Stimulated activated CD8-positive, alpha-beta memory T cell treated with anti-CD3 and anti-CD28 coated beads, Interleukin-12 subunit alpha, Interleukin-12 subunit beta, amount 100 ng/mL, for 24 hours (primary cell): ENCODE results near the gene GPRC5B.

ENCODE experiments used
- DNase-seq: peaks from one replicate; pipeline ENCODE4 v3.0.0-alpha.2; 2020; ENCODE audit errors: extremely low read depth

GPRC5B gene

GRCh38 chr16:19898166-19898565 lies 13.5 kb upstream of the GPRC5B start:
- DNase-seq: no peak

GRCh38 chr16:19896951-19897350 lies 12.3 kb upstream of the GPRC5B start:
- DNase-seq: no peak

- no peak for DNase-seq
Observed at GRCh38 chr16:19894586-19894985, 9.9 kb upstream of the GPRC5B start.

- DNase-seq: no peak
Observed at GRCh38 chr16:19892902-19893301, 8.3 kb upstream of the GPRC5B start.

GRCh38 chr16:19890901-19891300 lies 6.3 kb upstream of the GPRC5B start:
- no peak for DNase-seq

- DNase-seq: no peak
Observed at GRCh38 chr16:19888834-19889233, 4.2 kb upstream of the GPRC5B start.

- DNase-seq: peak; percentile 39
Observed at GRCh38 chr16:19886073-19886941, 1.7 kb upstream of the GPRC5B start.

- DNase-seq: no peak
Observed at GRCh38 chr16:19885451-19886072, 914 bp upstream of the GPRC5B start.

GRCh38 chr16:19883966-19884485 lies 622 bp downstream of the GPRC5B start:
- DNase-seq: no peak

- no peak for DNase-seq
Observed at GRCh38 chr16:19883296-19883965, 1.2 kb downstream of the GPRC5B start.

- no peak for DNase-seq
Observed at GRCh38 chr16:19882646-19883045, 2.0 kb downstream of the GPRC5B start.

- no peak for DNase-seq
Observed at GRCh38 chr16:19882186-19882585, 2.5 kb downstream of the GPRC5B start.

GRCh38 chr16:19881783-19882182 lies 2.9 kb downstream of the GPRC5B start:
- no peak for DNase-seq

GRCh38 chr16:19881028-19881427 lies 3.6 kb downstream of the GPRC5B start:
- DNase-seq: no peak

GRCh38 chr16:19879241-19879792 lies 5.3 kb downstream of the GPRC5B start:
- no peak for DNase-seq

- no peak for DNase-seq
Observed at GRCh38 chr16:19878757-19879156, 5.9 kb downstream of the GPRC5B start.

- no peak for DNase-seq
Observed at GRCh38 chr16:19876501-19877059, 8.1 kb downstream of the GPRC5B start.

GRCh38 chr16:19875900-19876299 lies 8.7 kb downstream of the GPRC5B start:
- DNase-seq: no peak

- no peak for DNase-seq
Observed at GRCh38 chr16:19874851-19875546, 9.6 kb downstream of the GPRC5B start.

GRCh38 chr16:19874026-19874425 lies 10.6 kb downstream of the GPRC5B start:
- DNase-seq: no peak

- DNase-seq: no peak
Observed at GRCh38 chr16:19872935-19873334, 11.7 kb downstream of the GPRC5B start.
